ENCODE data around the gene APAF1. TPM values are rescaled to one million over a fixed set of nuclear protein-coding genes. Genes with fewer than 3 reads are reported as not detected.
A peak's percentile ranks its signal among the peaks of the same experiment; 100 is the strongest.

The APAF1 gene
- total RNA-seq, 2 donors from 2014 or later = 3.9 to 5.3 TPM

- Histone ChIP-seq H3K27ac (no peak overlapping the region), H3K4me1 (no peaks in the 10 kb centered on the region), H3K36me3 (peaks cover 19% of the 10 kb centered on the region), H3K4me3 (no peak overlapping the region), H3K27me3 (no peaks in the 10 kb centered on the region), H3K9me3 (no peaks in the 10 kb centered on the region)
- no peak for TF ChIP-seq CTCF (IDR thresholded peaks at IDR 0.05)
- DNase-seq (ENCODE audit: low spot score) = no peak
Observed at GRCh38 chr12:98686603-98687002, 41.5 kb downstream of the APAF1 start.

- no peak overlapping the region for H3K4me3 ChIP-seq
- TF ChIP-seq CTCF (IDR thresholded peaks at IDR 0.05) = no peak
- DNase-seq (ENCODE audit: low spot score) = no peak
- H3K36me3 ChIP-seq = no peaks in the 10 kb centered on the region
- H3K27me3 ChIP-seq = no peaks in the 10 kb centered on the region
- H3K9me3 ChIP-seq = no peaks in the 10 kb centered on the region
- no peak overlapping the region for H3K27ac ChIP-seq
- H3K4me1 ChIP-seq = no peaks in the 10 kb centered on the region
Observed at GRCh38 chr12:98691351-98691750, 46.3 kb downstream of the APAF1 start.

- Histone ChIP-seq H3K9me3 (no peaks in the 10 kb centered on the region), H3K4me3 (no peak overlapping the region), H3K27me3 (no peaks in the 10 kb centered on the region), H3K36me3 (no peaks in the 10 kb centered on the region), H3K27ac (no peak overlapping the region), H3K4me1 (peaks cover 0 to 20% of the 10 kb centered on the region in 2 donors)
- no peak for DNase-seq (ENCODE audit: low spot score)
- TF ChIP-seq CTCF (IDR thresholded peaks at IDR 0.05) = no peak
Observed at GRCh38 chr12:98696036-98696646, 51.1 kb downstream of the APAF1 start.

- Histone ChIP-seq H3K27me3 (no peaks in the 10 kb centered on the region), H3K9me3 (no peaks in the 10 kb centered on the region), H3K27ac (no peak overlapping the region), H3K4me1 (peaks cover 0 to 20% of the 10 kb centered on the region in 2 donors), H3K4me3 (no peak overlapping the region), H3K36me3 (no peaks in the 10 kb centered on the region)
- TF ChIP-seq CTCF (IDR thresholded peaks at IDR 0.05) = no peak
- no peak for DNase-seq (ENCODE audit: low spot score)
Observed at GRCh38 chr12:98697209-98697608, 52.1 kb downstream of the APAF1 start.

- Histone ChIP-seq H3K4me1 (peaks cover 0 to 20% of the 10 kb centered on the region in 2 donors), H3K36me3 (no peaks in the 10 kb centered on the region), H3K27me3 (no peaks in the 10 kb centered on the region), H3K4me3 (no peak overlapping the region), H3K9me3 (no peaks in the 10 kb centered on the region), H3K27ac (no peak overlapping the region)
- TF ChIP-seq CTCF (IDR thresholded peaks at IDR 0.05) = peak; percentile 44 to 69
- DNase-seq (ENCODE audit: low spot score) = peak; percentile 71
Observed at GRCh38 chr12:98698603-98699463, 53.7 kb downstream of the APAF1 start.
